Stimulated activated CD8-positive, alpha-beta memory T cell treated with anti-CD3 and anti-CD28 coated beads, Interleukin-12 subunit alpha, Interleukin-12 subunit beta, amount 100 ng/mL, for 24 hours (primary cell): ENCODE data around the gene SIGLEC9.
"Not testable (repeated sequence)": the region's sequence is repeated elsewhere in the genome, so short reads cannot be mapped to it uniquely, and the experiment has no call there.

ENCODE experiments used
- DNase-seq: peaks from one replicate; pipeline ENCODE4 v3.0.0-alpha.2; 2020; ENCODE audit errors: extremely low read depth

Gene SIGLEC9

DNA sequence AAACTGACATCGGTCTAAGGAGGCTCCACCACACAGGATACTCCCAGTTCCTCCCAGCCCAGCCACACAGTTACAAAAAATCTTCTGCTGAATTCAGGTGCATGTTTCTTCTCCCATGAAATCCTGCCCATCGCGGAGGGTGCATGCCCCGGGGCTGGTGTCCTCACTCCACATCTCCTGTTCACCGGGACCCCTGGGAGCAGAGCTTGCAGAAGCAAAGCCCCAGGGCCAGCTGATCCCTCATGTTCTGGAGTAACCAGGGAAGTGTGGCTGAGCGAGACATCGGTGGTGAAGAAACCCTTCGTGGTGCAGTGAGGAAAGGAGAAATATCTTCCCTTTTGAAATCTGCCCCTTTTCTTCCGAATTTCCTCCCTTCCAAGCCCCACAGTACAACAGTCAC, 904 bp upstream of the SIGLEC9 start:
- no peak for DNase-seq

DNA sequence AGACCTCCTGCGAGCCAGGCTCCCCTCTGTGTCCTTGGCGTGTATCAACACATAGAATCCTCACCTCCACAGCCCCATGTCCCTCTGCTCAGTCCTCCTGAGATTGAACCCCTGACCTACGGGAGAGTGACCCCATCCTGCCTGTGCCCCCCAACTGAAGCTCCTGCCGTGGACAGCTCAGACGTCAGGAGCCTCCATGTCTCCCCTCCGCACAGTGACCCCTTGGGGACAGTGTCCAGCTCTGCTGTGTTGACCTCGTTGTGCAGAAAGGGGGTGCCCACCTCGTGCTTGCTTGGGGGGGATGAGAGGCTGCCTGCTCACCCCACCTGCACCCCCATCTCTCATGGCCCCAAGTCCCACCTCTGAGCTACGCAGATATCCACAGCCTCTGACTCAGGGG, 490 bp upstream of the SIGLEC9 start:
- no peak for DNase-seq

DNA sequence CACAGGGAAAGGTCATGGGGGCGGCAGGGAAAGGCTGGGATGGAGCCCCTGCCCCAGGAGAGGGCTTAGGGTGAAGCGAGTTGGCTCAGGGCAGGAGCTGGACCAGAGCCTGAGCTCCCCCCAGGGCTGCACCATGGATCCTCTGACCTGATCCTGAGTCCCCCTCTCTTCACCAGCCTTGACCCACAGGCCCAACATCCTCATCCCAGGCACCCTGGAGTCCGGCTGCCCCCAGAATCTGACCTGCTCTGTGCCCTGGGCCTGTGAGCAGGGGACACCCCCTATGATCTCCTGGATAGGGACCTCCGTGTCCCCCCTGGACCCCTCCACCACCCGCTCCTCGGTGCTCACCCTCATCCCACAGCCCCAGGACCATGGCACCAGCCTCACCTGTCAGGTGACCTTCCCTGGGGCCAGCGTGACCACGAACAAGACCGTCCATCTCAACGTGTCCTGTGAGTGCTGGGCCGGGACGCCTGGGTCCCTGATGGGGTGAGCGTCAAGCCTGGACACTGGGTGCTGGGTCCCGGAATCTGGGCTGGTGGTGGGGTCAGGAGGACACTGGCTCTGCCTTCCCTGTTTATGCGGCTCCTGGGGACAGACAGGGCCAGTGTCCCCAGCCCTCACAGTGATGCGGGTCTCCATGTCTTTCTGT, 842 bp downstream of the SIGLEC9 start:
- DNase-seq, result no peak

DNA sequence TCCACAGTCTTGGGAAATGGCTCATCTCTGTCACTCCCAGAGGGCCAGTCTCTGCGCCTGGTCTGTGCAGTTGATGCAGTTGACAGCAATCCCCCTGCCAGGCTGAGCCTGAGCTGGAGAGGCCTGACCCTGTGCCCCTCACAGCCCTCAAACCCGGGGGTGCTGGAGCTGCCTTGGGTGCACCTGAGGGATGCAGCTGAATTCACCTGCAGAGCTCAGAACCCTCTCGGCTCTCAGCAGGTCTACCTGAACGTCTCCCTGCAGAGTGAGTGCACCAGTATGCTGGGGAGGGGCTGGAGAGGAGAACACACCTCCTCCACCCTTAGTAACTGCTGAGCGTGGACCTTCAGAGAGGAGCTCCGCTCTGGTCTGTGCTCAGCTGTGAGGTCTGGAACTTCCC, 2.3 kb downstream of the SIGLEC9 start:
- no peak for DNase-seq

DNA sequence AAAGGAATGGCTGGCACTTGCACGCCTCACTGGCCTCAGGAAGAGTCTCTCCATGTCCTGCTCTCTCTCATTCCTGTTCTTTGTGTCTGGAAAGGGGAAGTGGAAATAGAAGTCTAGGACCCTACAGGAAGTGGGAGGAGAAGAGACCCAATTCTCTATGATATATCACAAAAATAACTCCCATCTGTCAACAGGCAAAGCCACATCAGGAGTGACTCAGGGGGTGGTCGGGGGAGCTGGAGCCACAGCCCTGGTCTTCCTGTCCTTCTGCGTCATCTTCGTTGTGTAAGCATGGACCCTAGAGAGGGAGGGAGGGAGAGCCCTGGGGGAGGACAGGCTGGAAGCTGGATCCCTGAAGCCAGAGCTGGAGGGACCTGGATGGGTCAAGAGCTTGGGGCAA, 3.0 kb downstream of the SIGLEC9 start:
- no peak for DNase-seq

DNA sequence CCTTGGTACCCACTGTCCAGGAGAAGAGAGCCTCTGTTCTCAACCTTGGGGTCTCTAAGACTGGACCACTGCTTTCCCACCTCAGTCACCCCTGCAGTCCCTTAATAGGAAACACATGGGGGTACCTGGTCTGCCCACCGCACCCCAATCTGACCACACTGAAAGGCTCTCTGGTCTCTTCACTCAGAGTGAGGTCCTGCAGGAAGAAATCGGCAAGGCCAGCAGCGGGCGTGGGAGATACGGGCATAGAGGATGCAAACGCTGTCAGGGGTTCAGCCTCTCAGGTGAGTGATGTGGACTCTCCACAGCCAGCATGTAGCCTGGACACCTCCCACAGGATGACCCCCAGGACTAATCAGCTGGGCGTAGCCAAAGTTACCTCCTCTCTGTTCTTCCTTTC, 3.5 kb downstream of the SIGLEC9 start:
- DNase-seq, result no peak

DNA sequence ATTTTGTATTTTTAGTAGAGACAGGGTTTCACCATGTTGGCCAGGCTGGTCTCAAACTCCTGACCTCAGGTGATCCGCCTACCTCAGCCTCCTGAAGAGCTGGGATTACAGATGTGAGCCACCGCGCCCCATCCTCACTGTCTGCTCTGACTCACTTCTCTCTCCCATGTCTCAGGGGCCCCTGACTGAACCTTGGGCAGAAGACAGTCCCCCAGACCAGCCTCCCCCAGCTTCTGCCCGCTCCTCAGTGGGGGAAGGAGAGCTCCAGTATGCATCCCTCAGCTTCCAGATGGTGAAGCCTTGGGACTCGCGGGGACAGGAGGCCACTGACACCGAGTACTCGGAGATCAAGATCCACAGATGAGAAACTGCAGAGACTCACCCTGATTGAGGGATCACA, 5.0 kb downstream of the SIGLEC9 start:
- no peak for DNase-seq

DNA sequence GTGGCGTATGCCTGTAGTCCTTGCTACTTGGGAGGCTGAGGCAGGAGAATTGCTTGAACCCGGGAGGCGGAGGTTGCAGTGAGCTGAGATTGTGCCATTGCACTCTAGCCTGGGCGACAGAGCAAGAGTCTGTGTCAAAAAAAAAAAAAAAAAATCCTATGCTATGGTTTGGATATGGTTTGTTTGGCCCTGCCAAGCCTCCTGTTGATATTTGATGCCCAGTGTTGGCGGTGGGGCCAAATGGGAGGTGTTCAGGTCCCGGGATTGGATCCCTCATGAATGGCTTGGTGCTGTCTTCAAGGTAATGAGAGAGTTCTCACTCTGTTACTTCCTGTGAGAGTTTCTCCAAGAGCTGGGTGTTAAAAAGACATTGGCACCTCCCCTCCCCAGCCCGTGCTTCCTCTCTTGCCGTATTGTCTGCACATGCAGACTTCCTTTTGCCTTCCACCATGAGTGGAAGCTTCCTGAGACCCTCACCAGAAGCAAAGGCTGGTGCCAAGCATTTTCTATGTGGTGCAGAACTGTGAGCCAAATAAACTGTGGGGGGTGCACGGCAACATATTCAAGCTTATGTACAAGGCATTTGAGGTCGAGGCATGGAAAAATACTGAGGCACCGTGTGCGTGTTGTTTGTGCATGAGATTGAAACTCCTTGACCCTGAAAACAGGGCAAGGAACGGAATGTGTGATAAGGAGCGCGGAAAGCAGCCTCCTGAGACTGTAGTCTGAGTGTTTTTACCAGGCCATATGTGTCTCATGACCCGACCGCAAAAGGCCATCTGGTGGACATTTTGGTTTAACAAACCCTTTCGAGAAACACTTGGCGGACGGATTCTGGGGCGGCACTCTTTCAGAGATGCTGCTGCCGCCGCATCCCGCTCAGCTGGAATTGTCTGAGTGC, 7.3 kb downstream of the SIGLEC9 start:
- no peak for DNase-seq

DNA sequence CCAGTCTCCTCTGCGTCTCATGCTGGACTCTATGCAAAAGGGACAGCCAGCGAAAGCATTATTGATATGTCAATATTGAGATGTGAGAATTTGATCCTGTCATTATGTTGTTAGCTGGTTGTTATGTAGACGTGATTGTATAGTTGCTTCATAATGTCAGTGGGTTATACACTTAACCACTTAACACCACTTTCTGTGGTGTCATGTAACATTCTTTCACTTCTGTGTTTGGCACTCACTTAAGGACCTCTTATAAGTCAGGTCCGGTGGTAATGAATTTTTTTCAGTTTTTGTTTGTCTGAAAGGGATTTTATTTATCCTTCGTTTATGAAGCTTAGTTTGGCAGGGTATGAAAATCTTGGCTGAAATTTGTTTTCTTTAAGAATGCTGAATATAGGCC, 10.3 kb downstream of the SIGLEC9 start:
- no peak for DNase-seq

DNA sequence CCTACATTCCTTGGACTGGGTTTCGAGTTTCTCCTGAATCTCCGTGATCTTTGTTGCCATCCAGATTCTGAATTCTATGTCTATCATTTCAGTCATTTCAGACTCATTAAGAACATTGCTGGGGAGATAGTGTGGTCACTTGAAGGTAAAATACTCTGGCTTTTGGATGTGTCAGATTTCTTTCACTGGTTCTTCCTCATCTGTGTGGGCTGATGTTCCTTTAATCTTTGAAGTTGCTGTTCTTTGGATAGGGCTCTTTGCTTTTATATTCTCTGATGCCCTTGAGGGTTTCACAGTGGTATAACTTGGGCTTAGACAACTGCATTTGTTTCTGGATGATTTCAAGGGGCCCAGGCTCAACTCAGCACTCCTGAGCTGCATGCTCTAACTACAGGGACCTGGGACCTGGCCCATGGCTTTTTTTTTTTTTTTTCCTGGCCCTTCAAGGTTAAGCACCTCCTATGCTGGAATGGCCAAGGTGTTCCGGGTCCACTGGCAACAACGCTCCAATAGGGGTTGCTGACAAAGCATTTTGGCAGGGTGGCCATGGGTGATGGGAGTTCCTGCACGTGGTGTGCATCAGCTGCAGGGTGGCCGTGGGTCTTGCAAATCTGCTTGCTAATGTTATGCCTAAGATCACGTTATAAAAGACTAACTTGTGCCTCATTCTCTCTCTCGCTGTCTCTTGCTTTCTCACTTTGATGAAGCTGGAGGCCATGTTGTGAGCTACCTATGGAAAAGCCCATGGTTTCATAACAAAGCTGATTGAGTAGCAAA, 11.5 kb downstream of the SIGLEC9 start:
- DNase-seq, result no peak

DNA sequence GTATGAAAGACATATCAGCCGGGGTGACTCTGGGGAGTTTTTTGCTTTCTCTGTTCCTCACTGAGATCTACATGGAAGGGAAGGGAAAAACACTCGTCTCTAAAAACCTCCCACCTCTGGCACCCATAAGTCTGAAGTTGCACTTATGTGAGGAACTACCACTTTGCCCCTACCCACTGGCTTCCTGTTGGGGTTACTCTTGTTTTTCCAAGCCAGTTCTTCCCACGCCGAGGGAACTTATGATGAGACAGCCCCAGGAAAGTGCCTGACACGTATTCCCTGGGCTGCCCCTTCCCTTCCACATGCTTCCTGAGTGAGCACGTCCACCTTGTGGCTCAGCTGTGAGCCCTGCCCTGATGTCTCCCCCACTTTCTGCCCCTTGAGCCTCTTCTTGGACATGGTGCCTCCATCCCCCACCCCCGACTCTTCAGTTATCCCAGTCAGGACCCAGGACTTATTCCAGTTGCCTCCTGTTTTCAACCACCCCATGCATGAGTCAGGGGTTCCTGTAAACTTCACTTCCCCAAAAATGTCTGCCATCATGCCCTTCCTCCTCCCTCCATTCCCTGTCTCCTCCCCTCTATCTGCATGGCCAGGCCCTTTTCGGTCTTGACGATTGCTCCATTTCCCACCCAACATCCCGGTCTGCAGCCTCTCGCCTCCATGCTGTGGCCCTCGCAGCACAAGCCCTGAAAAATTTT, 12.3 kb downstream of the SIGLEC9 start:
- no peak for DNase-seq

DNA sequence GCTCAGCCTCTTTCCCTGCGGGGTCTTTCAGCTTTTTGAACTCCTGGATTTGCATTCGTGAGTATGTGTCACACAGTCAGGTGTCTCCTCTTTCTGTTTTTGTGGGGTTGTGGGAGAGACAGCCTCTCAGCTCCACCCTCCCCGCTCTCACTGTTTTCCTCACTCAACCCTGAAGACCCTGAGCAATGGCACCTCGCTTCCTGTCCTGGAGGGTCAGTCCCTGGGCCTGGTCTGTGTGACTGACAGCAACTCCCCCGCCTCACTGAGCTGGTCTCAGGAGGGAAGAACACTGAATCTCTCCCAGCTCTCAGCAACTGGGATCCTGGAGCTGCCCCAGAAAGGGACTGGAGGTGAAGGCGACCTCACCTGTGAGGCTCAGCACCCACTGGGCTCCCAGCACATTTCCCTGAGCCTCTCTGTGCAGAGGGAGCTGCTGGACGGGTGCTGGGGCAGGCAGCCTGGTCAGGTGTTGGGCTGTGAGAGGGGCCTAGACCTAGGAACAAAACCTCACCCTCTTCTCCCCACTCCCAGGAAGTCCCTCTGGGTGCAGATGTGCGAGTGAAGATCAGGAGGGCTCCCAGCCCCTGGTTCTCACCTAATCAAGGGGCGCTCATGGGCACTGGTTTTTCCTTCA, 13.2 kb downstream of the SIGLEC9 start:
- DNase-seq, result no peak

DNA sequence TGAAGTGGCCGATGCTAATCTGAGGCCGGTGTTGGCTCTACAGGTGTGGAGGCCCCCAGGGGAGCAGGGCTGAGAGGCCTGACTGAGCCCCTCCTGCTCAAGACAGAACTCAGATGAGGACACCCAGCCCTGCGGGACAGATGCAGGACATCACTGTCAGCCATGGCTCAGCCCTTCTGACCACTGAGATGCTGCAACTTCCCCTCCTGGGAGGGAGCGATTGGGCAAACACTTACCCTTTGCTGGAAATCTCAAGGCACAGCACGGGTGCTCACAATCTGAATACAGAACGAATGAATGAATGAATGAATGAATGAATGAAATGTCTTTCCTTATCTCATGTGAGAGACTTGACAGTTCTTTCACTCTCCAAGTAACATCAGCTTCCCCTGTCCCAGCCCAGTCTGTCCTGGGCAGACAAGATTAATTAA, 13.9 kb downstream of the SIGLEC9 start:
- DNase-seq, result no peak

DNA sequence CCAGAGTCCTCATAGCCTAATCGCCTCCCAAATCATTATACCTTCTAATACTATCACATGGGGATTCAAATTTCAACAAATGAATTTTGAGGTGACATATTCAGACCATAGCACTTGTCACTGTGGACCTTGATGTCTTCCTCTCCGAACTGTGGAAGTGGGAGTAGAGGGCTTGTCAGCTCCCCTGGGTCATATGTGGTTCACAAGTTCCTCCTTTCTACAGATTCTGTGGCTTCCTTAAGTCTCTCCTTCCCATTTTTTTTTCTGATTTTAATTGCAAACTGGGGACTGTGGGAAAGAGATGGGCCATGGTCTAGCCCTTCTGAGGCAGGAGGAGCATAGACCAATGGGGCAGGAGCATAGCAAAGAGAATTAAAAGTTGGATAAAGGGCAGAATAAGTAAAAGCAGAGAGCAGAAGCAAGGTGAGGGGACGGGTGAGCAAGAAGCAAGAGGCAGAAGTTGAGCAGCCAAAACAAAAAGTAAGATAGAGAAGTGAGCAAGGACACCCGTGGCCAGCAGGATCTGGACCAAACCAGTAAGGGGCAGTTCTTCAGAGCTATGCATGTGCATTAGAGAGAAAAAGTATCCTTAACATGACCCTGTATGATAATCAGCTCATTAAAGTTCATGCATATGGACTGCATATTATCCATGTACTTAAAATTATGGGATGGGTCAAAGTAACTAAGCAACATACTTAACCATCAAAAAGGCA, 14.8 kb downstream of the SIGLEC9 start:
- DNase-seq, result no peak

DNA sequence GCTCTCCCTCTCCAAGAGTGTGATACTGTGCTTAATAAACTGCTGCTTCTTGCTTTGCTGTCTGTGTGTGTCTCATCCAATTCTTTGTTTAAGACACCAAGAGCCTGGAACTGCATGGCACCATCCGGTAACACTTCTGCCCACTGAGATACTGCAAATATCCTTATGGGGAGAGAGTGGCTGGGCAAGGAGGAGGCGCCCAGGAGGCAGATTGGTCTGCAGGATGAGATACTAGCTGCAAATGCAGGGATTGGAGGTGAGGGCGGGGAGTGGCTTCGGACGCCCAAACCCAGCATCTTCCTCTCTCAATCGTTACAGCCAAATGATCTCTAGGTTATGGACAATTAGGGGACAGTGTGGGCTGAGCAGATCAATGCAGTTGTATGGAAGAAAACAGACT, 15.7 kb downstream of the SIGLEC9 start:
- DNase-seq, result no peak

DNA sequence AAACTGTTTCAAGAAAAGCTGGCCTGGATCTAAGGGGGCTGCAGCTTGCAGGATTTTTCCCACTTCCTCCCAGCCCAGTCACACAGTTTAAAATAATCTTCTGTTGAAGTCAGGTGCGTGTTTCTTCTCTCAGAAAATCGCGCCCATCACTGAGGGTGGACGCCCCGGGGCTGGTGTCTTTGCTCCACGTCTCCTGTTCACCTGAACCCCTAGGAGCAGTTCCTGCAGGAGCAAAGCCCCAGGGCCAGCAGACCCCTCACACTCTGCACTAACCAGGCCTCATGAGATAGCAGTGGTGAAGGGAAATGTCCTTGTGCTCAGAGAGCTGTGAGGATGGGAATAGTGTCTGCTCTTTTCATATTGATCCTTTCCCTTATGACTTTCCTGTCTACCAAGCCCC, 16.5 kb downstream of the SIGLEC9 start:
- DNase-seq, result no peak

DNA sequence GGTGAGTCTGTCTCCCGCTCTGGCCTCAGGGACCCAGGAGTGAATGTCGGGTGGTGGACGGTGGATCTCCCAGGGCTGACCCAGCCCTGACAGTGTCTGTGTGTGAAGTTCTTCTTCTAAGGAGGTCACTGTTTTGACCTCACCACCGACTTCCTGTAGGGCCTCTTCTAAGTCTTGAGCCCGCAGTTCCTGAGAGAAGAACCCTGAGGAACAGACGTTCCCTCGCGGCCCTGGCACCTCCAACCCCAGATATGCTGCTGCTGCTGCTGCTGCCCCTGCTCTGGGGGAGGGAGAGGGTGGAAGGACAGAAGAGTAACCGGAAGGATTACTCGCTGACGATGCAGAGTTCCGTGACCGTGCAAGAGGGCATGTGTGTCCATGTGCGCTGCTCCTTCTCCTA, 17.4 kb downstream of the SIGLEC9 start, which contains the start of gene SIGLEC7:
Gene SIGLEC7, plus strand, starts transcription at position 183 of the 400 bp plus-strand sequence. Its CDS starts 69 bp downstream, at position 252.
- DNase-seq, result no peak

DNA sequence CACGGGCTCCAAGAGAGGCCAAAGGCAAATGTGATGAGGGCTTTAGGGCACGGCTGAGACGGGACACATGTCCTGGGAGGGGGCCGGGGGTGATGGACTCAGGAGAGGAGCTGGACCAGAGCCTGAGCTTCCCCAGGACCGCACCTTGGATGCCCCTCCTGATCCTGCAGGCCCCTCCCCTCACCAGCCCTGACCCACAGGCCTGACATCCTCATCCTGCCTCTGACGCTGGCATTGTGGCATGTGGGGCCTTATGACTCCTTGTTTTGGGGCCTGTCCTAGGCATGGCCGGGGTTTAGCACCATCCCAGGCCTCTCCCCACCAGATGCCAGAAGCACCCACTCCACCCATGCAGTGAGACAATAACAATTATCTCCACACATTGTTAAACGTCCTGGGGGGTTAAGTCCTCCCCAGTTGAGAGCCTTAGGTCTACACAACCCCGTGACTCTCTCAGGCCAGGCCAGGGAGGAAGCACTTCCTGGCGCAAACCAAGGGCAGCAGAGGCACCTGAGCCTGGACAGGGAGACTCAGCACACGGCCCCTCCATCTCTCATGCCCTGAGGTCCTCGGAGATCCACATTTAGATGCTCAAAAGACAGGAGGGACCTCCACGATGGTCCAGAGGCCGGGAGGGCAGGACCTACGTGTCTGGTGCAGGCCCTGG, 18.2 kb downstream of the SIGLEC9 start:
- not testable (repeated sequence) for DNase-seq

DNA sequence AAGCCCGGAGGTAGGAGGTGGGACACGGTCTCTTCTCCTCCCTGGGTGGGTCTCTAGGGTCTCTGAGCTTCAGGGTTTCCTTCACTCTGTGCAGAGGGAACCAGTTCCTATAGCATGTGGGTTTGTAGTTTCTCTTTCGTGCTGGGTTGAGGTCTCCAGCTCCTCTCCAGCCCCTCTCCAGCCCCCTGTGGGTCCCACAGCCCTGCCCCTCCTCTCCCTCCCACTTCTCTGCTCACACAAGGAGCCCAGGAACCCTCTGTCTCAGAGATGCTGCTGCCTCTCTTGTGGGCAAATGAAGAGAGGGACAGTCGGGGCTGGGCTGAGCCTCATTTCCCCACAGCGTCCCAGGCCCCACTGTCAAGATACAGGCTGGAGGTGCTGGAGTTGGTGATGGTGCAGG, 18.8 kb downstream of the SIGLEC9 start:
- DNase-seq, result no peak

DNA sequence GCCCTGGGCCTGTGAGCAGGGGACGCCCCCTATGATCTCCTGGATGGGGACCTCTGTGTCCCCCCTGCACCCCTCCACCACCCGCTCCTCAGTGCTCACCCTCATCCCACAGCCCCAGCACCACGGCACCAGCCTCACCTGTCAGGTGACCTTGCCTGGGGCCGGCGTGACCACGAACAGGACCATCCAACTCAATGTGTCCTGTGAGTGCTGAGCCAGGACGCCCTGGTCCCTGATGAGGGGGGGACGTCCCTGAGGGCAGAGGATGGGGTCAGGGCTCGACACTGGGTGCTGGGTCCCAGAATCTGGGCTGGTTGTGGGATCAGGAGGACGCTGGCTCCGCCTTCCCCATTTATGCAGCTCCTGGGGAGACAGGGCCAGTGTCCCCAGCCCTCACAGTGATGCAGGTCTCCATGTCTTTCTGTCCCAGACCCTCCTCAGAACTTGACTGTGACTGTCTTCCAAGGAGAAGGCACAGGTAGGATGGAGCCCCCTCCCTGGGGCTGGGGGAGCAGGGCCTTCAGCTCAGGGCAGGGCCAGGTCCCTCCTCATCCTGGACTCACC, 19.9 kb downstream of the SIGLEC9 start:
- no peak for DNase-seq
